HepG2 (cell line): ENCODE measurements around the gene CASKIN2. TPM values are rescaled to one million over a fixed set of nuclear protein-coding genes. Genes with fewer than 3 reads are reported as not detected.
A peak's percentile ranks its signal among the peaks of the same experiment; 100 is the strongest.

Source experiments
- CTCF ChIP-seq: sonication (generic); formaldehyde crosslinking; IDR thresholded peaks from 2 replicates; pipeline ENCODE4 v1.5.0; 2020; ENCODE audit warnings: mild to moderate bottlenecking, missing genetic modification reagents, moderate library complexity
- LCORL ChIP-seq, 2 experiments: fragments of 450-650 bp in 1 of 2; sonication (generic) in 1 of 2; formaldehyde crosslinking in 1 of 2; IDR thresholded peaks; 2 replicates each; pipeline versions ENCODE4 v1.5.0 to v1.6.1; 2017 to 2020; ENCODE audit warnings: antibody characterized with exemption in 1 of 2, missing genetic modification reagents in 1 of 2
- PAXIP1 ChIP-seq: sonication (generic); formaldehyde crosslinking; conservative IDR thresholded peaks from 2 replicates; pipeline ENCODE4 v1.4.0; 2020; ENCODE audit warnings: mild to moderate bottlenecking, missing genetic modification reagents, moderate library complexity
- PLSCR1 ChIP-seq: sonication (generic); formaldehyde crosslinking; IDR thresholded peaks from 2 replicates; pipeline ENCODE4 v1.5.0; 2020; ENCODE audit warnings: missing genetic modification reagents, mild to moderate bottlenecking, borderline replicate concordance
- POGK ChIP-seq: sonication (generic); formaldehyde crosslinking; conservative IDR thresholded peaks from 2 replicates; pipeline ENCODE4 v1.8.0; 2022; ENCODE audit warnings: mild to moderate bottlenecking, moderate library complexity, missing genetic modification reagents
- RXRB ChIP-seq: IDR thresholded peaks from 2 replicates; pipeline ENCODE4 v1.6.1; 2016; ENCODE audit warnings: borderline replicate concordance, missing genetic modification reagents, missing compliant biosample characterization
- SOX13 ChIP-seq, 3 experiments: fragments of 450-650 bp in 1 of 3; sonication (generic) in 1 of 3; formaldehyde crosslinking in 1 of 3; IDR thresholded peaks in 2 of 3; conservative IDR thresholded peaks in 1 of 3; 2 replicates each; pipeline versions ENCODE4 v1.5.0 to v1.6.1; 2016 to 2020; ENCODE audit warnings: antibody characterized with exemption in 1 of 3, mild to moderate bottlenecking in 1 of 3, missing compliant biosample characterization in 1 of 3, missing genetic modification reagents in 1 of 3, moderate library complexity in 1 of 3
- TRAFD1 ChIP-seq: sonication (generic); formaldehyde crosslinking; IDR thresholded peaks from 2 replicates; pipeline ENCODE4 v1.5.1; 2020; ENCODE audit warnings: missing genetic modification reagents, mild to moderate bottlenecking, borderline replicate concordance
- UBTF ChIP-seq: sonication (generic); formaldehyde crosslinking; IDR thresholded peaks from 2 replicates; pipeline ENCODE4 v1.4.0; 2020; ENCODE audit warnings: mild to moderate bottlenecking, missing genetic modification reagents
- ZNF367 ChIP-seq: sonication (generic); formaldehyde crosslinking; IDR thresholded peaks from 2 replicates; pipeline ENCODE4 v1.4.0; 2020; ENCODE audit warnings: missing genetic modification reagents, borderline replicate concordance
- ZNF564 ChIP-seq: sonication (generic); formaldehyde crosslinking; IDR thresholded peaks from 2 replicates; pipeline ENCODE4 v1.8.1; 2023; ENCODE audit warnings: mild to moderate bottlenecking, missing genetic modification reagents
- ZNF674 ChIP-seq: sonication (generic); formaldehyde crosslinking; IDR thresholded peaks from 2 replicates; pipeline ENCODE4 v1.5.0; 2020; ENCODE audit warnings: low read depth, mild to moderate bottlenecking, missing genetic modification reagents
- ZNF781 ChIP-seq: sonication (generic); formaldehyde crosslinking; IDR thresholded peaks from 2 replicates; pipeline ENCODE4 v1.5.1; 2020; ENCODE audit warnings: borderline replicate concordance, mild to moderate bottlenecking, missing genetic modification reagents; ENCODE audit errors: not compliant biosample characterization
- polyA plus RNA-seq, 8 experiments: library from polyadenylated mRNA; depleted of rRNA in 3 of 8; stranded (reverse) in 7 of 8; unstranded in 1 of 8; fragments of >200 nt; fragmentation: Illumina TruSeq in 4 of 8; extraction: Trizol in 4 of 8; gene quantifications; 2 replicates each; pipeline versions ENCODE4 v1.2.1 to v1.2.3, GENCODE V29; 2011 to 2016; ENCODE audit warnings: low read depth in 4 of 8, missing spikeins in 1 of 8, mixed read lengths in 1 of 8; ENCODE audit not compliant: insufficient read depth in 1 of 8
- total RNA-seq, 5 experiments: library from RNA; depleted of rRNA; stranded (reverse); fragments of >200 nt; fragmentation: Illumina TruSeq; extraction: Trizol; gene quantifications; 2 replicates each; pipeline ENCODE4 v1.2.3, GENCODE V29; 2016; ENCODE audit warnings: low read depth in 1 of 5

CASKIN2 gene
- total and polyA plus RNA-seq, 2 of the 13 experiments (the other 11 are each of a cell fraction or from before 2014, with no cell fraction given), result 5.2 to 7.8 TPM

- TF ChIP-seq UBTF (CRISPR knock-in tag), result peak; percentile 21; the same call in 1 of the 2 replicates
- 0 out of 2 replicates have a peak, but pooled peaks have one; percentile 26 for TF ChIP-seq PAXIP1 (CRISPR knock-in tag)
- peak; percentile 8; the same call in 1 of the 2 replicates for TF ChIP-seq RXRB (CRISPR knock-in tag)
- no peak for TF ChIP-seq ZNF367 (CRISPR knock-in tag)
- no peak for TF ChIP-seq PLSCR1 (CRISPR knock-in tag)
- TF ChIP-seq TRAFD1 (CRISPR knock-in tag), result no peak
- no peak for TF ChIP-seq SOX13 (IDR thresholded peaks at IDR 0.05)
- peak in 1 of 2 experiments; percentile 18; a peak in 1 of 4 replicates for TF ChIP-seq SOX13 (CRISPR knock-in tag; conservative IDR thresholded peaks at IDR 0.05 in 1 of 2, IDR thresholded peaks at IDR 0.05 in 1 of 2)
- TF ChIP-seq ZNF781 (CRISPR knock-in tag), result no peak
- no peak for TF ChIP-seq LCORL (IDR thresholded peaks at IDR 0.05)
- peak; percentile 92 for TF ChIP-seq LCORL (CRISPR knock-in tag; IDR thresholded peaks at IDR 0.05)
- no peak for TF ChIP-seq ZNF674 (CRISPR knock-in tag)
- 0 out of 2 replicates have a peak, but pooled peaks have one; percentile 16 for TF ChIP-seq POGK
- TF ChIP-seq ZNF564 (CRISPR knock-in tag), result no peak
- TF ChIP-seq CTCF (CRISPR knock-in tag), result peak; percentile 89
These were observed 10.8 kb downstream of the CASKIN2 start (continued) for GRCh38 chr17:75504347-75505151.
